ENCODE results near the gene CPSF7.

DNA sequence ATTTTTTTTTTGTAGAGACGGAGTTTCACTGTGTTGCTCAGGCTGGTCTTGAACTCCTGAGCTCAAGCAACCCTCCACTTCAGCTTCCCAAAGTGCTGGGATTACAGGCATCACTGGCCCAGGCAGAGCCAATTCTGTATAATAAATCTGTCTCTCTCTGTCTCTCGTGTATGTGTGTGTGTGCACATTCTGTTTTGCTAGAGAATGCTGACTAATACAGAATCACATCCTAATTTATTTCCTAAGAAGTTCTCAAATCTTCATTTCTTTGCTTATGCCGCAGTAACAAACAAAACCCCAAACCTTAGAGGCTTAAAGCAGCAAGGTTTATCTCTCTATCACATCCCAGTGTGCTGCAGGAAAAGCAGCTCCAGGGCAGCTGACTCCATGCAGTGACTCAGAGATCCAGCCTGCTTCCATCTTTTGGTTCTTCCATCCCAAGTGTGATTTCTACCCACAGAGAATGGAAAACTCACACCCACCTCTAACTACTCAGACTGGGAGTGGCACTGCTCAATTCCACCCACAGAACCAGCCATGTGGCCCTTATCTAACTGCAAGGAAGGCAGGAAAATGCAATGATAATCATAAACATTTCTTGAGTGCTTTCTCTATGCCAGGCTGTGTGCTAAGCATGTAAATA is 43.7 kb upstream of the CPSF7 start:
- no peak for TF ChIP-seq EGR1 (IDR thresholded peaks at IDR 0.05)
- no peak for TF ChIP-seq TAF1 (IDR thresholded peaks at IDR 0.05; ENCODE audit: low read depth)
- TF ChIP-seq EP300 (IDR thresholded peaks at IDR 0.05; ENCODE audit: borderline replicate concordance) = no peak
